Fibroblast of villous mesenchyme (primary cell): ENCODE measurements around the gene TRAF3. TPM values are rescaled to one million over a fixed set of nuclear protein-coding genes. Genes with fewer than 3 reads are reported as not detected.

Experiments
- DNase-seq: peaks from one replicate; pipeline ENCODE4 v3.0.0-alpha.2; 2010; ENCODE audit warnings: low read depth
- H3K4me3 ChIP-seq: 2 replicates; pipeline ENCODE4 v1.5.1; 2011; ENCODE audit warnings: low read depth, mild to moderate bottlenecking, low read length
- total RNA-seq: library from RNA; depleted of rRNA; stranded (reverse); fragments of >200 nt; gene quantifications from 2 replicates; pipeline ENCODE4 v1.2.3, GENCODE V29; 2012
- TF ChIP-seq, protein P1 (sequence below): IDR thresholded peaks from 2 replicates; pipeline ENCODE4 v1.5.1; 2012; ENCODE audit warnings: low read depth, mild to moderate bottlenecking, low read length; ENCODE audit not compliant: insufficient read depth

Gene TRAF3
- total RNA-seq, 1 donor, result 30.7 TPM

DNA sequence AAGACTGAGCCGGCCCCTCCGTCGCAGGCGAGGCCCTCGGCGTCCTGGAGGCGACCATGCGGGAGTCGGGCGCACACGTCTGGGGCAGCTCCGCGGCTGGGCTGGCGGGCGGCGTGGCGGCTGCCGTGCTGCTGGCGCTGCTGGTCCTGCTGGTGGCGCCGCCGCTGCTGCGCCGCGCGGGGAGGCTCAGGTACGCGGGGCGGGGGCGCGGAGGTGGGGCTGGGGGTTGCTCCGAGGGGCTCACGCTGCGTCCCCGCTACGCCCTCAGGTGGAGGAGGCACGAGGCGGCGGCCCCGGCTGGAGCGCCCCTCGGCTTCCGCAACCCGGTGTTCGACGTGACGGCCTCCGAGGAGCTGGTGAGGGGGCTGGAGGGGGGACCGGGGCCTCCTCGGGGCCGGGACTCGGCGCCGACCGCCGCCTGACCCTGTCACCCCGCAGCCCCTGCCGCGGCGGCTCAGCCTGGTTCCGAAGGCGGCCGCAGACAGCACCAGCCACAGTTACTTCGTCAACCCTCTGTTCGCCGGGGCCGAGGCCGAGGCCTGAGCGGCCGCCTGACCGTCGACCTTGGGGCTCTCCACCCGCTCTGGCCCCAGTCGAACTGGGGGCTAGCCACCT, 153.0 kb downstream of the TRAF3 start:
- TF ChIP-seq, protein P1, sequence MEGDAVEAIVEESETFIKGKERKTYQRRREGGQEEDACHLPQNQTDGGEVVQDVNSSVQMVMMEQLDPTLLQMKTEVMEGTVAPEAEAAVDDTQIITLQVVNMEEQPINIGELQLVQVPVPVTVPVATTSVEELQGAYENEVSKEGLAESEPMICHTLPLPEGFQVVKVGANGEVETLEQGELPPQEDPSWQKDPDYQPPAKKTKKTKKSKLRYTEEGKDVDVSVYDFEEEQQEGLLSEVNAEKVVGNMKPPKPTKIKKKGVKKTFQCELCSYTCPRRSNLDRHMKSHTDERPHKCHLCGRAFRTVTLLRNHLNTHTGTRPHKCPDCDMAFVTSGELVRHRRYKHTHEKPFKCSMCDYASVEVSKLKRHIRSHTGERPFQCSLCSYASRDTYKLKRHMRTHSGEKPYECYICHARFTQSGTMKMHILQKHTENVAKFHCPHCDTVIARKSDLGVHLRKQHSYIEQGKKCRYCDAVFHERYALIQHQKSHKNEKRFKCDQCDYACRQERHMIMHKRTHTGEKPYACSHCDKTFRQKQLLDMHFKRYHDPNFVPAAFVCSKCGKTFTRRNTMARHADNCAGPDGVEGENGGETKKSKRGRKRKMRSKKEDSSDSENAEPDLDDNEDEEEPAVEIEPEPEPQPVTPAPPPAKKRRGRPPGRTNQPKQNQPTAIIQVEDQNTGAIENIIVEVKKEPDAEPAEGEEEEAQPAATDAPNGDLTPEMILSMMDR, result no peak
- no peak for DNase-seq

DNA sequence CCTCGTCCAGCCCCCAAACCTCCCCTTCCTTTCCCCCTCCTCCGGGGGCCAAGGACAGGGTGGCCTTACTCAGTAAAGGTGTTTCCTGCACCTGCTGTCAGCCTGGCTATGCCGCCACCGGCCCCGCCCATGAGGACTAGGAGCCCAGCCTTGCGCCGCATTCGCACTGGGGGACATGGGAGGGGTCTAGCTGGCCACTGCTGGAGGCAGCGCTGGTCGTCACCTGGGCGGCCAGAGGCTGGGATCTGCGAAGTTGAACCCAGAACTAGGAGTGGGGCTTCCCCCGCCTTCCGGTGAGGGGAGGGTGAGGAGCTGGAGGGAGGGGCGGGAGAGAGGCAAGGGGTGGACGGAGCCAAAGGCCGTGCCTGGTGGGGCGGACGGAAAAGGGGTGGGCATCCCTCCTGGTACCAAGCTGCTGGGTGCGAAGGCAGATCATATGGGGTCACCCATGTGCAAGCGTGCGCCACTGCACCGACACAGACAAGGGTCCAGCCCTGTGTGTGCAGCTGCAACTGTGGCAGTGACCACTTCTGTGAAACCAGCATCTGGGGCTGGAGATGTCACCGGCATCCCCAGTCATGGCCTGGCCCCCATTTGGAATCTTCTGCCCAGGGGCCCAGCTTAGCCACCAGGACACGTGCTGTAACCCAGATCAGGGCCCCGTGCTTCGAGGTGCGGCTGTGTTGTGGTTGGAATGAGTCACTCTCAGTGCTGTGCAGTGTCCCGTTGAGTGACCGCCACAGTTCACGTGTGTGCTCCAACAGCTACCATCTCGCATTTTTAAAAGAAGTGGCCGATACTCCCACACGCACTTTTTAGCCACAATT, 153.7 kb downstream of the TRAF3 start:
- TF ChIP-seq, protein P1, result no peak
- H3K4me3 ChIP-seq, result no peak overlapping the region
- peak; percentile 40 for DNase-seq

More for the DNA sequence above, 153.0 kb downstream of the TRAF3 start:
- H3K4me3 ChIP-seq, result no peak overlapping the region

DNA sequence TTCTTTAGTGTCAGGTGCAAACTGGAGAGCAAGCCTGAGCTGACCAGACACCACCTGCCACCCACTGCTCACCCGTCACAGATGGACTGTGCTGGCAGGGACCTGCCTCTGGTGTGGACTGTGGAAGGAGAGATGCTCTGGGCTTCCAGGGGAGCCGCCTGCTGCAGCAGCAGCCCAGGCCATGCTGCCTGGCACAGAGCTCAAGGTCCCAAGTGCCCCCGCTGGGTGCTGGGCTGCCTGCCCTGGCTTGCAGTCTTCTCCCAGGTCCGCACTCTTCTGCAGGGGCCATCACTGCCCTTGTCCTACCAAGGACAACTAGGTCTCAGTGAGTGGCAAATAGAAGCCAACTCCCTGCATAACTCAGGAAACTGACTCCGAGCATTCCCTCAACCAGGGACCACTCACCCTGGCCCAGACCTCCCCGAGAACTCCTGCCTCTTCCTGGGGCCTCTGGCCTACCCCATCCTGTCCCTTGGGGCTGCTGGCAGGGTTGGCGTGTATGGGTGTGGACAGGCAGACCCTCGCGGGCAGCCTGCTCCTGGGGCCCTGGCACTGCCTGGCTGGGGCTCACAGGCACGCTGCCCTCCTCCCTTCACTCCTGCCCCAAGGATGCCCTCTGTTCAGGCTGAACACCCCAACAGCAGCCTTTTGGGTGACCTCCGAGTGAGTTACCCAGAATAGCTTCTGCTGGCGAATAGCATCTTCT, 154.5 kb downstream of the TRAF3 start:
- TF ChIP-seq, protein P1, result no peak
- DNase-seq, result no peak
- H3K4me3 ChIP-seq, result no peak overlapping the region

DNA sequence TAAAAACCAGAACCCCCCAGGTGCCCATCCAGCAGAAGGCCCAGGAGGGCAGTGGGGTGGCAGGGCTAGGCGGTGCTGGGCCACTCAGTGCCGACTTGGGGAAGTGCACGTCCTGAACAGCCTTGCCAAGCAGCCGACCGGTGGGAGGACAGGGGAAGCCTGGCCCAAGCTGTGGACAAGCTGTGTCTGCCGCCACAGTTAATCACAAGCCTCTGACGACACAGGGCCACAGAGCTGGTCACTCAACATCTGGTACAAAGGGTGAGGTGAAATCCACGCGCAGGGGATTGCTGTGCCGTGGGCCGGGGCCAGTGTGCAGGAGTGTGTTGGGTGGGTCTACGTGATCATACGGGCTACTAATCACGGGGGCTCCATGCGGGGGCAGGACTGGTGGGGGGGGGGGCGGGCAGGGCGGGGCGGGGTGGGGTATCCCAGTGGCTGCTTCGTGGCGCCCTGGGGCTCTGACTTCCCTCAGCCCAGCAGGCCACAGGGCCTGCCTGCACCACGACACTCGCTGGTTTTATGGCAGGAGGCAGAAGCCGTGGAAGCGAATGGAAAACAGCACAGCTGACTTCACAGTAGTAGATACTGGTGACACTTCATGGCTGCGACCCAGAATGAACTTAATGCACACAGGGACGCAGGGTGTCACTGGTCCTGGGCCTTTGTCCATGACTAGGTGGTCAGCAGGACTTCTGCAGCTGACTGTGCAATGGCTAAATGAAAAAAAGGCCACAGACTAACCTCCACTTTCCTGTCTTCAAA, 155.4 kb downstream of the TRAF3 start:
- no peak for DNase-seq
- H3K4me3 ChIP-seq, result no peak overlapping the region
- TF ChIP-seq, protein P1, result no peak

DNA sequence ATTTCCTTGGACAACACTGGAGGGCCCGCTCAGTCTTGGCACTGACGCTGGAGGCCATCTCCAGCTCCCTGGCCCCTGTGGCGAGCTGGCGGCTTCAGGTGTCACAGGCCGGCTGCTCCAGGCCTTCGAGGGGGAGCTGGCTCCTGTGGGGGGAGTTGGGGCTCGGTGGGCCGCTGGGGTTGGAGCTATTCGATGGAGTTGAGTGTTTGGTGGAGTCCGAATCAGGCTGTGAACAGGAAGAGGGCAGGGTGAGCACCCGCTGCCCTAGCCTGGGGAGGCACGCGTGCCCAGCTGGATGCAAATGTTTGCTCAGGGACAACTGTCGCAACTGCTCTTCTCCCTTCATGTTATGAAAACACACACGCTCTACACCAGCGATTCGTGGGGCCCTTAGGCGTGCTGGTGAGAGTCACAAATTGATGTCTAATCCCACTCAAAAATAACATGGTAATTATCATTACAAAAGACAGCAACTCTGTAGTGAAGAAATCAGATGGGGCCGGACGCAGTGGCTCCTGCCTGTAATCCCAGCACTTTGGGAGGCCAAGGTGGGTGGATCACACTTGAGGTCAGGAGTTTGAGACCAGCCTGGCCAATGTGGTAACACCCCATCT, 156.5 kb downstream of the TRAF3 start:
- no peak overlapping the region for H3K4me3 ChIP-seq
- DNase-seq, result no peak
- TF ChIP-seq, protein P1, result no peak

DNA sequence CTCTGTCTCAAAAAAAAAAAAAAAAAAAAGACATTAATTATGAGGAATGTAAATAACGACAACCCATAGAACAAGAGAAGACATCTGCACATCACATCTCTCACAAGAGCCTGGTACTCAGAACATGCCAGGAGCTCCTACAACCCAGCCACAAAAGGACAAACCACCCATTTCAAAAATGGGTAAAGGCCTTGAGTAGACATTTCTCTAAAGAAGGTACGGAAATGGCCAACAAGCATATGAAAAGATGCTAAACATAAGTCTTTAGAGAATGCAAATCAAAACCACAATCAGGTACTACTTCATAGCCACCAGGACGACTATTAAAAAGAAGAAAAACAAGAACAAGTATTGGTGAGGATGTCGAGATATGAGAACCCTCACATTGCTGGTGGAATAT, 158.5 kb downstream of the TRAF3 start:
- no peak overlapping the region for H3K4me3 ChIP-seq
- DNase-seq, result no peak
- TF ChIP-seq, protein P1, result no peak
